SK-N-SH (cell line): Measurements from ENCODE around the gene SPSB3. TPM values are rescaled to one million over a fixed set of nuclear protein-coding genes. Genes with fewer than 3 reads are reported as not detected.

Source experiments
- CTCF ChIA-PET: fragments of 300-600, 350-600 bp; formaldehyde crosslinking; extraction: SDS; loops from one replicate; lab custom pipeline; 2021; lab: Yijun Ruan, JAX
- POLR2A ChIA-PET: fragments of 350-600 bp; sonication (Branson Sonifier 250); formaldehyde crosslinking; extraction: SDS; loops from one replicate; lab custom pipeline; 2020; ENCODE audit warnings: antibody characterized with exemption, inconsistent platforms; lab: Yijun Ruan, JAX
- DNase-seq: peaks from one replicate; pipeline ENCODE4 v3.0.0; 2012
- H2AFZ ChIP-seq: fragments of 200-600 bp; sonication (generic); 2 replicates; pipeline ENCODE4 v1.8.1; 2016; ENCODE audit warnings: antibody characterized with exemption, mild to moderate bottlenecking, low read depth
- H3F3A ChIP-seq: fragments of 200-600 bp; sonication (generic); replicated peaks from 2 replicates; pipeline ENCODE3; 2016; ENCODE audit warnings: antibody characterized with exemption, mild to moderate bottlenecking; ENCODE audit not compliant: insufficient read depth
- H3K27ac ChIP-seq, 2 experiments: fragments of 200-500 bp in 1 of 2; fragments of 200-600 bp in 1 of 2; sonication (Bioruptor generic) in 1 of 2; sonication (generic), shearing (Covaris generic) in 1 of 2; 2 replicates each; pipeline versions ENCODE4 v1.5.1 to v1.6.1; 2014 to 2016; ENCODE audit warnings: low read depth in 2 of 2, inconsistent platforms in 1 of 2, low read length in 1 of 2, mild to moderate bottlenecking in 1 of 2, mixed read lengths in 1 of 2
- H3K27me3 ChIP-seq: fragments of 200-600 bp; sonication (generic), shearing (Covaris generic); 2 replicates; pipeline ENCODE4 v1.6.1; 2016; ENCODE audit warnings: mixed run types; ENCODE audit not compliant: insufficient read depth
- H3K36me3 ChIP-seq, 2 experiments: fragments of 200-500 bp in 1 of 2; fragments of 200-600 bp in 1 of 2; sonication (Bioruptor generic) in 1 of 2; sonication (generic) in 1 of 2; replicated peaks in 1 of 2; 2 replicates each; pipeline versions ENCODE3 to v1.5.1; 2014 to 2016; ENCODE audit warnings: low read length in 1 of 2, mild to moderate bottlenecking in 1 of 2; ENCODE audit not compliant: insufficient read depth in 2 of 2, control insufficient read depth in 1 of 2
- H3K4me1 ChIP-seq, 2 experiments: fragments of 200-500 bp in 1 of 2; fragments of 200-600 bp in 1 of 2; sonication (Bioruptor generic) in 1 of 2; sonication (generic), shearing (Covaris generic) in 1 of 2; 2 replicates each; pipeline versions ENCODE4 v1.5.1 to v1.6.1; 2014 to 2016; ENCODE audit warnings: low read depth in 1 of 2, low read length in 1 of 2, mixed run types in 1 of 2; ENCODE audit not compliant: insufficient read depth in 2 of 2, control insufficient read depth in 1 of 2
- H3K4me2 ChIP-seq: fragments of 200-600 bp; sonication (generic), shearing (Covaris generic); 2 replicates; pipeline ENCODE4 v1.6.1; 2017; ENCODE audit warnings: mixed run types
- H3K4me3 ChIP-seq, 2 experiments: fragments of 200-500 bp in 1 of 2; fragments of 200-600 bp in 1 of 2; sonication (Bioruptor generic) in 1 of 2; sonication (generic), shearing (Covaris generic) in 1 of 2; 2 replicates each; pipeline versions ENCODE4 v1.5.1 to v1.8.1; 2014 to 2016; ENCODE audit warnings: low read depth in 2 of 2, inconsistent platforms in 1 of 2, low read length in 1 of 2, mild to moderate bottlenecking in 1 of 2, mixed read lengths in 1 of 2, moderate library complexity in 1 of 2
- H3K79me2 ChIP-seq: fragments of 200-600 bp; sonication (generic); 2 replicates; pipeline ENCODE4 v1.8.1; 2017; ENCODE audit warnings: mild to moderate bottlenecking; ENCODE audit not compliant: insufficient read depth
- H3K9ac ChIP-seq: fragments of 200-600 bp; sonication (generic); 2 replicates; pipeline ENCODE4 v1.6.1; 2017; ENCODE audit warnings: mixed run types
- H3K9me2 ChIP-seq: fragments of 200-600 bp; sonication (generic); 2 replicates; pipeline ENCODE4 v1.6.1; 2017; ENCODE audit warnings: mixed run types
- H3K9me3 ChIP-seq: fragments of 200-600 bp; sonication (generic); 2 replicates; pipeline ENCODE4 v1.6.1; 2017; ENCODE audit warnings: mixed run types, mild to moderate bottlenecking, moderate library complexity
- H4K20me1 ChIP-seq: fragments of 200-600 bp; sonication (generic); 2 replicates; pipeline ENCODE4 v1.6.1; 2017; ENCODE audit warnings: mild to moderate bottlenecking, mixed run types; ENCODE audit not compliant: insufficient read depth
- EP300 ChIP-seq, 2 experiments: IDR thresholded peaks; 2 replicates each; pipeline versions ENCODE4 v1.4.0 to v1.6.1; 2012; ENCODE audit warnings: borderline replicate concordance in 1 of 2, low read depth in 1 of 2, low read length in 1 of 2
- FOSL2 ChIP-seq: IDR thresholded peaks from 2 replicates; pipeline ENCODE4 v1.4.0; 2012; ENCODE audit warnings: low read depth, mild to moderate bottlenecking, moderate library complexity, borderline replicate concordance
- FOXJ3 ChIP-seq: sonication (generic); formaldehyde crosslinking; IDR thresholded peaks from 2 replicates; pipeline ENCODE4 v1.5.1; 2020; ENCODE audit warnings: mild to moderate bottlenecking, missing genetic modification reagents
- GABPA ChIP-seq: IDR thresholded peaks from 2 replicates; pipeline ENCODE4 v1.4.0; 2012; ENCODE audit warnings: low read depth, mild to moderate bottlenecking
- GATA2 ChIP-seq: sonication (generic); formaldehyde crosslinking; IDR thresholded peaks from 2 replicates; pipeline ENCODE4 v1.5.0; 2020; ENCODE audit warnings: mild to moderate bottlenecking, missing genetic modification reagents
- PBX3 ChIP-seq: IDR thresholded peaks from 2 replicates; pipeline ENCODE4; 2012
- POLR2AphosphoS5 ChIP-seq: IDR thresholded peaks from 2 replicates; pipeline ENCODE4 v1.6.1; 2012; ENCODE audit warnings: low read depth, low read length
- RAD21 ChIP-seq: IDR thresholded peaks from 2 replicates; pipeline ENCODE4 v1.6.1; 2012; ENCODE audit warnings: mild to moderate bottlenecking, low read length
- RCOR1 ChIP-seq: fragments of 150-350 bp; IDR thresholded peaks from 2 replicates; pipeline ENCODE4 v1.6.1; 2017; ENCODE audit warnings: antibody characterized with exemption, low read length
- REST ChIP-seq: IDR thresholded peaks from 2 replicates; pipeline ENCODE4 v1.6.1; 2012; ENCODE audit warnings: mild to moderate bottlenecking, low read depth, low read length, moderate library complexity
- RFX5 ChIP-seq: IDR thresholded peaks from 2 replicates; pipeline ENCODE4 v1.6.1; 2012; ENCODE audit warnings: mild to moderate bottlenecking, improper control_type of control experiment, low read length
- TCF12 ChIP-seq: IDR thresholded peaks from 2 replicates; pipeline ENCODE4 v1.4.0; 2012
- WGBS: methylation state at CpG from one replicate; pipeline ENCODE4 v1.1.6; 2017; ENCODE audit warnings: low lambda C conversion rate; 5-methylcytosine and 5-hydroxymethylcytosine counted together
- polyA plus RNA-seq, 3 experiments: library from polyadenylated mRNA; depleted of rRNA; stranded (reverse); fragments of >200 nt; gene quantifications; 2 replicates each; pipeline ENCODE4 v1.2.3, GENCODE V29; 2012
- TF ChIP-seq, protein P1 (sequence below): fragments of 150-350 bp; IDR thresholded peaks from 2 replicates; pipeline ENCODE4 v1.6.1; 2016; ENCODE audit warnings: mild to moderate bottlenecking, low read depth, low read length

Gene SPSB3
- polyA plus RNA-seq, 1 of the 3 experiments (the other 2 are of a cell fraction), result 40.6 TPM

GRCh38 chr16:1745900-1746692, 36.3 kb downstream of the SPSB3 start (continued):
- no peak for TF ChIP-seq PBX3

DNA sequence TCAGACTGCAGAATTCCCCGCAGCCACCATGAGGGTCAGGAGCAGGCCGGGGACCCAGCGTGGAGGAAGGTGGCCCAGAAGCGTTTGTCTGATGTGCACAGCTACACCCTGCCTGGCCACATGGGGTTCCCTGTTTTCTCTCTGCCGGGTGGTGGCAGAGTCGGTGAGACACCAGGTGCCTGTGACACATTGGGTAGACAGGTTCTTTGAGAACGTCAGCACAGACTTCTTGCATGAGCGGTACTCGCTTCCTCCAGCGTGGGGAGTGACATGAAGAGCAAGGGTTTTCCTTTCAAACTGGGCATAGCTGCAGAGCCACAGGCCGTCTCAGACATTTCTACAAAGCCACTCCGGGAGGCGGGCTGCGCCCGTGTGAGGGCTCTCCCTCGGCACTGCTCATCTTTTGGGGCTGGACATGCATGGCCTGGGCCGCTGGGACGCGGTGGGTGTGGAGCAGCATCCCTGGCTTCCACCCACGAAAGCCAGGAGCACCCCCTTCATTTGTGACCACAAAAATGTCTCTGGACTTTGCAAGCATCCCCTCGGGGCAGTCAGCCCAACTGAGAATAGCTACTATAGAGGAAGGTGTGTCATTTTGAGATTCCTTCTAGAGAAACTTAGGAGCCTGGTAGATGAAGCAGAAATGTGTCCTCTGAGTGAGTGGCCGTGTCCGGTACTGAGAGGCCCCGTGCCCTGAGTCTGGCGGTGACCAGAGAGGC, 37.0 kb downstream of the SPSB3 start:
- WGBS, result 90% methylated on average over 17 of the region's 25 CpGs
- POLR2A ChIA-PET, result no interaction called here
- Histone ChIP-seq H4K20me1 (no peaks in the 10 kb centered on the region), H3K4me3 (no peak overlapping the region), H3K9ac (no peak overlapping the region), H3K4me1 (no peaks in the 10 kb centered on the region), H3K4me2 (no peak overlapping the region), H2AFZ (no peak overlapping the region), H3K79me2 (0 out of 2 replicates have a peak, but pooled peaks cover 3% of the 10 kb centered on the region), H3K9me3 (no peaks in the 10 kb centered on the region), H3K27ac (no peak overlapping the region), H3F3A (no peaks in the 10 kb centered on the region), H3K27me3 (no peaks in the 10 kb centered on the region), H3K9me2 (no peaks in the 10 kb centered on the region), H3K36me3 (peaks cover 4 to 63% of the 10 kb centered on the region in 2 experiments)
- TF ChIP-seq RCOR1 (no peak), GATA2 (no peak), POLR2AphosphoS5 (no peak), RFX5 (no peak), EP300 (IDR thresholded peaks at IDR 0.05; ENCODE audit: borderline replicate concordance in 1 of 2, low read depth in 1 of 2, low read length in 1 of 2) (no peak), FOXJ3 (CRISPR knock-in tag) (no peak), REST (no peak), TCF12 (no peak), FOSL2 (no peak), RAD21 (no peak), GABPA (no peak)
- TF ChIP-seq, protein P1, sequence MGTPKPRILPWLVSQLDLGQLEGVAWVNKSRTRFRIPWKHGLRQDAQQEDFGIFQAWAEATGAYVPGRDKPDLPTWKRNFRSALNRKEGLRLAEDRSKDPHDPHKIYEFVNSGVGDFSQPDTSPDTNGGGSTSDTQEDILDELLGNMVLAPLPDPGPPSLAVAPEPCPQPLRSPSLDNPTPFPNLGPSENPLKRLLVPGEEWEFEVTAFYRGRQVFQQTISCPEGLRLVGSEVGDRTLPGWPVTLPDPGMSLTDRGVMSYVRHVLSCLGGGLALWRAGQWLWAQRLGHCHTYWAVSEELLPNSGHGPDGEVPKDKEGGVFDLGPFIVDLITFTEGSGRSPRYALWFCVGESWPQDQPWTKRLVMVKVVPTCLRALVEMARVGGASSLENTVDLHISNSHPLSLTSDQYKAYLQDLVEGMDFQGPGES, result no peak
- CTCF ChIA-PET, result interaction anchor here (0.7 kb wide), 1 partner anchor 21 kb away, joined by 3 read pairs; no protein-coding TSS in a partner anchor
- no peak for DNase-seq
